Cardiac muscle cell (in vitro differentiated cells and primary cell): ENCODE measurements around the gene MED13L. TPM values are rescaled to one million over a fixed set of nuclear protein-coding genes. Genes with fewer than 3 reads are reported as not detected.

Experiments used
- DNase-seq, 2 donors: peaks; one replicate each; pipeline versions ENCODE4 v3.0.0 to v3.0.0-alpha.2; 2010 to 2017; ENCODE audit warnings: low read depth in 1 of 2, low spot score in 1 of 2
- H3K27ac ChIP-seq: fragments of 200-600 bp; sonication (generic); 2 replicates; pipeline ENCODE4 v1.5.1; 2016
- H3K27me3 ChIP-seq: fragments of 200-600 bp; sonication (generic); 2 replicates; pipeline ENCODE4 v1.6.0; 2016; ENCODE audit warnings: control low read depth
- H3K36me3 ChIP-seq: fragments of 200-600 bp; sonication (generic); 2 replicates; pipeline ENCODE4 v1.5.1; 2016; ENCODE audit warnings: control low read depth
- H3K4me1 ChIP-seq: fragments of 200-600 bp; sonication (generic); 2 replicates; pipeline ENCODE4 v1.8.1; 2017; ENCODE audit warnings: low read depth, mild to moderate bottlenecking, mixed run types
- H3K4me3 ChIP-seq: fragments of 200-600 bp; sonication (generic); 2 replicates; pipeline ENCODE4 v1.5.1; 2016; ENCODE audit warnings: mild to moderate bottlenecking
- H3K9me3 ChIP-seq: fragments of 200-600 bp; sonication (generic); 2 replicates; pipeline ENCODE4 v1.5.1; 2017; ENCODE audit warnings: low read depth, mild to moderate bottlenecking, control low read depth
- polyA plus RNA-seq: library from polyadenylated mRNA; unstranded; fragments of >200 nt; fragmentation: Nextera tagmentation; extraction: Ambion mirVana; gene quantifications from 2 replicates; pipeline ENCODE4 v1.2.1, GENCODE V29; 2016
- total RNA-seq: library from RNA; depleted of rRNA; stranded (reverse); fragments of >200 nt; gene quantifications from 2 replicates; pipeline ENCODE4 v1.2.3, GENCODE V29; 2016
- TF ChIP-seq, protein P1 (sequence below): IDR thresholded peaks from 2 replicates; pipeline ENCODE4 v1.5.1; 2012; ENCODE audit warnings: low read depth, mild to moderate bottlenecking, low read length

Gene MED13L
- total and polyA plus RNA-seq, 2 experiments from 2014 or later = 31.3 to 94.3 TPM

- Histone ChIP-seq H3K27ac (no peak overlapping the region), H3K9me3 (no peaks in the 10 kb centered on the region), H3K36me3 (no peaks in the 10 kb centered on the region), H3K27me3 (peaks cover 8% of the 10 kb centered on the region), H3K4me3 (no peak overlapping the region), H3K4me1 (no peaks in the 10 kb centered on the region)
- DNase-seq = no peak
- TF ChIP-seq, protein P1, sequence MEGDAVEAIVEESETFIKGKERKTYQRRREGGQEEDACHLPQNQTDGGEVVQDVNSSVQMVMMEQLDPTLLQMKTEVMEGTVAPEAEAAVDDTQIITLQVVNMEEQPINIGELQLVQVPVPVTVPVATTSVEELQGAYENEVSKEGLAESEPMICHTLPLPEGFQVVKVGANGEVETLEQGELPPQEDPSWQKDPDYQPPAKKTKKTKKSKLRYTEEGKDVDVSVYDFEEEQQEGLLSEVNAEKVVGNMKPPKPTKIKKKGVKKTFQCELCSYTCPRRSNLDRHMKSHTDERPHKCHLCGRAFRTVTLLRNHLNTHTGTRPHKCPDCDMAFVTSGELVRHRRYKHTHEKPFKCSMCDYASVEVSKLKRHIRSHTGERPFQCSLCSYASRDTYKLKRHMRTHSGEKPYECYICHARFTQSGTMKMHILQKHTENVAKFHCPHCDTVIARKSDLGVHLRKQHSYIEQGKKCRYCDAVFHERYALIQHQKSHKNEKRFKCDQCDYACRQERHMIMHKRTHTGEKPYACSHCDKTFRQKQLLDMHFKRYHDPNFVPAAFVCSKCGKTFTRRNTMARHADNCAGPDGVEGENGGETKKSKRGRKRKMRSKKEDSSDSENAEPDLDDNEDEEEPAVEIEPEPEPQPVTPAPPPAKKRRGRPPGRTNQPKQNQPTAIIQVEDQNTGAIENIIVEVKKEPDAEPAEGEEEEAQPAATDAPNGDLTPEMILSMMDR = no peak
Measured at GRCh38 chr12:115923851-115924250, 353.6 kb downstream of the MED13L start.

DNA sequence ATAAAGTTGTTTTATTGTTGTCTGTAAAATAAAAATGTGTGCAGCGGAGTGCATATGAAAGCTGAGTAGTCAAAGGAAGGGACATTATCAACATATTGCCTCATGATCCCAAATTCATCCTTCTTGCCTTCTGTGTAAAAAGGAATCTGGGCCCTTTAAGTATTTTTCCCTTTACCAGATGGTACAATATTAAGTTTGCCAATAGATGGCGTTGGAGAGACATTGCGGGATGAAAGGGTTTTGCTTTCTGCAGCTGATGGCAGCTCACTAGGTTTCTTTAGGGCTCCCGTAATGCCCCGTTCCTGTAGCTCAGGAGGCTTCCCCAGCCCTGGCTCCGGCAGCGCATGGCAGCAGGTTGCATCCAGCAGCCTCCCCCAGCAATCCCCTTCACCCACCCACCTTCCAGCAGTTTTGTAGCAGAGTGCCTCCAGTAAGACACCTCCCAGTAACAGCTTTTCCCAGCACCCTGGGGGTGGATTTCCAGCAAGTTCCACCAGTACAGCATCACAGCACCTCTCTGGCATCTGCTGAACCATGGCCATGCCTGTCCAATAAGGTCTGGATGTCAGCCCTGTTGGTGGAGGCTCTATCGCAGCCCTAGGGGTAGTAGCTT is 354.4 kb downstream of the MED13L start:
- no peaks in the 10 kb centered on the region for H3K4me1 ChIP-seq
- DNase-seq = peak in 1 of 2 donors; percentile 13
- no peaks in the 10 kb centered on the region for H3K36me3 ChIP-seq
- TF ChIP-seq, protein P1 = peak; percentile 16
- no peak overlapping the region for H3K27ac ChIP-seq
- peaks cover 16% of the 10 kb centered on the region for H3K27me3 ChIP-seq
- H3K4me3 ChIP-seq = no peak overlapping the region
- H3K9me3 ChIP-seq = no peaks in the 10 kb centered on the region

DNA sequence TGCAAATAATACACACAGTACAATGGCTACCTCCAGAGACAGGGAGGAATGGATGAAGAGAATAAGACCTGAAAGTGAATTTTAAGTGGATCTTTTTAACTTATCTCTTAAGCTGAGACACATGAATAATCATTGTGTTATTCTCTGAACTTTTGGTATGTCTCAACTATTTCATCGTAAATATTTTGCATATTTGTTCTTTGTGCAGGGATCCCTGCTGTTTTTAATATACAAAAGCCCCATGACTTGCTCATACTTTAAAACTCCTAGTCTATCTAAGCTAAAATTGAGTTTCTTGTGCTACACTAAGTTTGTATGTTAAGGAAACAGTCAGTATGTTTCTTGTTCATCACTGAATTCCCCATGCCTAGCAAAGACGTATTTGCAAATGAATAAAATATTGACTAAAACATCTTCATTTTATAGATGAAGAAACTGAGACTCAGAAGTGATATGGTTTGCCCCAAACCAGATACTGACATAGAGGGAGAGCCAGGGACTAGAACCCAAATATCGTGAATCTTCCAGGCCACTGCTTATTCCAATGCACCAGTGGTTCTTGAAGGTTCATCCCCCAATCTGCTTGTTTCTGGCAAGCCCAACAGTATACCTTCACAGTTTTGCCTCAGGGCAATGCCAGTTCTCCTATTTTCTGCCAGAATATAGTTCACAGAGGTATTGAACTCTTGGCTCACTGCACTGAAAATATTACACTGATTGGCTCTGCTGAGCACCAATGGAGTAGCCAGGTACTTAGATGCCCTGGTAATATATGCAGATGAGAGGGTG is 356.9 kb downstream of the MED13L start:
- Histone ChIP-seq H3K4me3 (no peak overlapping the region), H3K36me3 (no peaks in the 10 kb centered on the region), H3K9me3 (no peaks in the 10 kb centered on the region), H3K27me3 (peaks cover 32% of the 10 kb centered on the region), H3K4me1 (no peaks in the 10 kb centered on the region), H3K27ac (no peak overlapping the region)
- DNase-seq = no peak
- TF ChIP-seq, protein P1 = no peak

- no peak overlapping the region for H3K27ac ChIP-seq
- no peaks in the 10 kb centered on the region for H3K9me3 ChIP-seq
- no peaks in the 10 kb centered on the region for H3K4me1 ChIP-seq
- peaks cover 36% of the 10 kb centered on the region for H3K27me3 ChIP-seq
- TF ChIP-seq, protein P1 = no peak
- no peak for DNase-seq
- H3K4me3 ChIP-seq = no peak overlapping the region
- H3K36me3 ChIP-seq = no peaks in the 10 kb centered on the region
Measured at GRCh38 chr12:115918763-115919162, 358.7 kb downstream of the MED13L start.

DNA sequence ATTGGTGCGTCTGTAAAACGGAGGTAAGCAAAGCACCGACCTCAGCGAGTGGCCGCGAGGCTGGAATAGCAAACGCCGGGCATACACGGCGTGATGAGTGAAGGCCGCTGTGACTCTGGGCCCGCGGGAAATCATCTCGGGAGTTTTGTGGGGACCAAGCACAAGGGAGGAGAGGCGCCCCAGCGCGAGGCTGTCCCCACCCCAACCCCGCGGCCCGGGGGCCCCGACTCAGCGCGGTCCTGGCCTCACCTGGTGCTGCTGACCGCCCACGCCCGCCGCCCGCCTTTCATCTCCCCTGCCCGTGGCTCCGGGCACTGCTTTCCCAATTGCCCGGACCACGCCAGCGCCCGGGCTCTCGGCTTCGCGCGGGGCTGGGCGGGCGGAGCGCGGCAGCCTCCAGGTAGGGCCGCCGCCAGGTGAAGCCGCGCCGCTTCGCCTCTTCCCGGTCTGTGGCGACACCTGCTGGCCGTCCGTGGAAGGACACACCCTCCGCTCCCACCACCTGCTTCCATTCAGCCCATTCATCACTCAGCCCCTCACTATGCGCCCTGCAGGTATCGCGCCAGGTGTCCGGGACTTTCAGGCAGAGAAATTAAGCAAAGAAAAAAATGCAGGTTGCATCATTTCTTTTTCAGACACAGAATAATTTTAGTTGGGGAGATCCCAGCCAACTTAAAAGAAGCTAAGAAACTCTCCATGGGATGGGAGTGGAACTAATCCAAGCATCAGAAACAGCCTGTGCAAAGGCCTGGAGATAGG is 360.4 kb downstream of the MED13L start:
- DNase-seq = peak; percentile 53 to 61
- Histone ChIP-seq H3K4me1 (no peaks in the 10 kb centered on the region), H3K9me3 (no peaks in the 10 kb centered on the region), H3K36me3 (no peaks in the 10 kb centered on the region), H3K27me3 (peaks cover 36% of the 10 kb centered on the region), H3K4me3 (peak overlapping the region; percentile 30), H3K27ac (no peak overlapping the region)
- TF ChIP-seq, protein P1 = peak; percentile 89
